K562 (cell line): ENCODE results near the gene AGO4. TPM values are rescaled to one million over a fixed set of nuclear protein-coding genes. Genes with fewer than 3 reads are reported as not detected.

Experiments
- ATAC-seq: fragments of 200-7000 bp; cut with Tn5 transposase; 3 replicates; pipeline ENCODE4 v1.9.1; 2020; ENCODE audit warnings: moderate library complexity
- BruUV-seq: library from RNA; stranded (reverse); fragments of 400-500 nt; replicated peaks from 2 replicates; lab custom pipeline; 2021; lab: Mats Ljungman, UMichigan
- CTCF ChIA-PET: fragments of 300-600 bp; formaldehyde crosslinking; extraction: SDS; loops from one replicate; lab custom pipeline; 2021; ENCODE audit warnings: low intra/inter-chr PET ratio; lab: Yijun Ruan, JAX
- POLR2A ChIA-PET: fragments of 300-600, 350-650 bp; sonication (Branson Sonifier 250); formaldehyde crosslinking; extraction: SDS; loops from one replicate; lab custom pipeline; 2021; ENCODE audit warnings: antibody characterized with exemption, inconsistent platforms; lab: Yijun Ruan, JAX
- DNase-seq, 4 experiments: peaks; one replicate each; pipeline versions ENCODE4 v3.0.0 to v3.0.0-alpha.2; 2011 to 2018; ENCODE audit warnings: low spot score in 3 of 4, mixed read lengths in 3 of 4; ENCODE audit errors: extremely low read depth in 1 of 4
- FAIRE-seq: peaks from 2 replicates; lab custom pipeline; 2011; peaks lifted over from hg19 to GRCh38; lab: Jason Lieb, UNC
- H2AFZ ChIP-seq: 2 replicates; pipeline ENCODE4 v1.6.0; 2011; ENCODE audit warnings: low read depth, low read length, control low read depth, inconsistent platforms
- H3K27ac ChIP-seq: fragments of 200-600 bp; 3 replicates; pipeline ENCODE4 v1.8.0; 2011; ENCODE audit warnings: low read depth, mild to moderate bottlenecking, control low read depth, inconsistent platforms, low read length, moderate library complexity, mixed read lengths; ENCODE audit errors: extremely low read depth
- H3K27me3 ChIP-seq, 2 experiments: fragments of 300-600 bp in 1 of 2; 2 replicates in 1 of 2; 3 replicates in 1 of 2; pipeline versions ENCODE4 v1.6.0 to v1.8.0; 2011; ENCODE audit warnings: inconsistent platforms in 2 of 2, low read length in 2 of 2, mild to moderate bottlenecking in 1 of 2, mixed read lengths in 1 of 2, moderate library complexity in 1 of 2; ENCODE audit not compliant: control insufficient read depth in 2 of 2, insufficient read depth in 2 of 2
- H3K36me3 ChIP-seq: fragments of 300-600 bp; 3 replicates; pipeline ENCODE4 v1.8.0; 2011; ENCODE audit warnings: mild to moderate bottlenecking, low read length, inconsistent platforms; ENCODE audit not compliant: control insufficient read depth, insufficient read depth
- H3K4me1 ChIP-seq, 2 experiments: fragments of 200-600 bp in 1 of 2; replicated peaks in 1 of 2; 2 replicates in 1 of 2; 3 replicates in 1 of 2; pipeline versions ENCODE4 v1.5.1 to v1.8.0; 2011; ENCODE audit warnings: inconsistent platforms in 2 of 2, low read length in 2 of 2, mild to moderate bottlenecking in 1 of 2, mixed read lengths in 1 of 2, moderate library complexity in 1 of 2; ENCODE audit not compliant: control insufficient read depth in 2 of 2, insufficient read depth in 2 of 2
- H3K4me2 ChIP-seq: 2 replicates; pipeline ENCODE4 v1.6.1; 2011; ENCODE audit warnings: low read length, control low read depth, inconsistent platforms, mixed read lengths; ENCODE audit not compliant: insufficient read depth
- H3K4me3 ChIP-seq: fragments of 200-600 bp; sonication (generic), shearing (Covaris generic); 2 replicates; pipeline ENCODE4 v1.5.1; 2016; ENCODE audit warnings: control low read depth, inconsistent platforms
- H3K79me2 ChIP-seq: fragments of 200-600 bp; 3 replicates; pipeline ENCODE4 v1.8.0; 2011; ENCODE audit warnings: low read length, inconsistent platforms; ENCODE audit not compliant: control insufficient read depth, insufficient read depth
- H3K9ac ChIP-seq, 2 experiments: 2 replicates each; pipeline versions ENCODE4 v1.6.0 to v1.6.1; 2011; ENCODE audit warnings: low read depth in 2 of 2, low read length in 2 of 2, control low read depth in 1 of 2, inconsistent platforms in 1 of 2, mild to moderate bottlenecking in 1 of 2, mixed read lengths in 1 of 2; ENCODE audit not compliant: insufficient read depth in 1 of 2
- H3K9me1 ChIP-seq: one replicate; pipeline ENCODE4 v1.6.0; 2011; ENCODE audit warnings: inconsistent platforms, mild to moderate bottlenecking, low read length, moderate library complexity; ENCODE audit not compliant: control insufficient read depth, insufficient read depth
- H3K9me3 ChIP-seq: replicated peaks from 2 replicates; pipeline ENCODE4 v1.5.1; 2011; ENCODE audit warnings: low read depth, low read length, inconsistent platforms; ENCODE audit not compliant: control insufficient read depth, insufficient read depth
- H4K20me1 ChIP-seq: replicated peaks from 2 replicates; pipeline ENCODE4 v1.6.1; 2011; ENCODE audit warnings: low read length, inconsistent platforms, mixed read lengths; ENCODE audit not compliant: control insufficient read depth, insufficient read depth
- CAMTA2 ChIP-seq: fragments of 250-450 bp; sonication (Bioruptor Pico); conservative IDR thresholded peaks from 2 replicates; pipeline ENCODE4 v1.5.1; 2022
- GTF2B ChIP-seq: IDR thresholded peaks from 2 replicates; pipeline ENCODE4 v1.6.1; 2011; ENCODE audit not compliant: insufficient read length; ENCODE audit errors: extremely low read depth
- POLR2G ChIP-seq: fragments of 200-400 bp; formaldehyde crosslinking; IDR thresholded peaks from 2 replicates; pipeline ENCODE4 v1.6.1; 2017; ENCODE audit warnings: low read depth, mild to moderate bottlenecking, antibody characterized with exemption, low read length, moderate library complexity
- RBFOX2 ChIP-seq: fragments of 200-400 bp; formaldehyde crosslinking; IDR thresholded peaks from 2 replicates; pipeline ENCODE4 v1.6.1; 2017; ENCODE audit warnings: low read depth, mild to moderate bottlenecking, low read length, moderate library complexity
- TSHZ1 ChIP-seq: fragments of 250-450 bp; sonication (Bioruptor Pico); IDR thresholded peaks from 2 replicates; pipeline ENCODE4 v1.4.0; 2020; ENCODE audit warnings: mild to moderate bottlenecking, moderate library complexity
- WGBS: fragments of 100-300 bp; shearing (Covaris generic); methylation state at CpG from one replicate; pipeline ENCODE4 v1.1.6; 2016; ENCODE audit warnings: low coverage, mixed read lengths; ENCODE audit not compliant: insufficient coverage; ENCODE audit errors: missing lambda C conversion rate; 5-methylcytosine and 5-hydroxymethylcytosine counted together
- in situ Hi-C: fragments of 300-500 bp; cut with MboI; formaldehyde crosslinking; loops from 4 replicates; pipeline ENCODE4 v1.15.0; 2018; ENCODE audit warnings: inconsistent platforms, mixed read lengths
- intact Hi-C: fragments of 100-400 bp; cut with micrococcal nuclease; formaldehyde crosslinking; loops from 2 replicates; pipeline ENCODE4 v1.14.2; 2022
- polyA plus RNA-seq, 8 experiments: library from polyadenylated mRNA; depleted of rRNA in 4 of 8; stranded (reverse) in 5 of 8; unstranded in 3 of 8; fragments of >200 nt; fragmentation: Nextera tagmentation in 2 of 8; fragmentation: Illumina TruSeq in 1 of 8; extraction: Ambion mirVana in 2 of 8; extraction: Trizol in 1 of 8; gene quantifications; 2 replicates each; pipeline versions ENCODE4 v1.2.1 to v1.2.3, GENCODE V29; 2011 to 2014; ENCODE audit warnings: inconsistent platforms in 1 of 8, missing spikeins in 1 of 8
- total RNA-seq, 7 experiments: library from RNA; depleted of rRNA in 6 of 7; stranded (reverse); fragments of >200 nt in 6 of 7; fragmentation: Illumina TruSeq in 2 of 7; extraction: Trizol in 2 of 7; gene quantifications; 2 replicates each; pipeline versions ENCODE4 v1.2.1 to v1.2.3, GENCODE V29; 2011 to 2021; ENCODE audit warnings: low replicate concordance in 1 of 7

The AGO4 gene
- total and polyA plus RNA-seq, 9 of the 15 experiments (the other 6 are each of a cell fraction or from before 2014, with no cell fraction given) = 1.3 to 10.5 (median 6.5) TPM

DNA sequence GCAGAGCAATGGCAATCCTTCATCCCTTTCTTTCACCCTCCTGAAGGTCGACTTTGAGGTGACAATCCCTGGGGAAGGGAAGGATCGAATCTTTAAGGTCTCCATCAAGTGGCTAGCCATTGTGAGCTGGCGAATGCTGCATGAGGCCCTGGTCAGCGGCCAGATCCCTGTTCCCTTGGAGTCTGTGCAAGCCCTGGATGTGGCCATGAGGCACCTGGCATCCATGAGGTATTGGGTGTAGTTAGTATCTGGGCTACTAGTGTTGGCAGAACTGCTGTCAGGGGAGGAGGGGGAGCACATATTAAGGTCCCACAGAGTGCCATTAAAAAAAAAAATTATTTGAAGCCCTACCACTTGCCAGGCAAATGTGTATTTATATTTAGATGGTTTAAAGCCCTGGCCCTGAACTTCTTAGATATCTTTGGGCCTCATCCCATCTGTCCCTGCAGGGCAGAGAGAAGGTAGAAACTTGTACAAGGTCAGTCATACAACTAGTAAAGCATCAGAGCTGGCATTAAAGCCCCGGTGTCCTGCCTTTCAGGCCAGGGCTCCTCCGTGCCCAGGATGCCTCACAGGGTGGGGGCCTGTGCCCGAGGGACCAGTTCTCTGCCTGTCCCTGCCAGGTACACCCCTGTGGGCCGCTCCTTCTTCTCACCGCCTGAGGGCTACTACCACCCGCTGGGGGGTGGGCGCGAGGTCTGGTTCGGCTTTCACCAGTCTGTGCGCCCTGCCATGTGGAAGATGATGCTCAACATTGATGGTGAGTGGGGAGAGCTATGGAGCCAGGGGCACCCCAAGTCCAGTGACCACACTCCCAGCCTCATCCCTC is 85.4 kb downstream of the AGO4 start:
- ATAC-seq = no peak
- no peak overlapping the region for H3K27ac ChIP-seq
- no peaks in the 10 kb centered on the region for H3K27me3 ChIP-seq
- peaks cover 12 to 13% of the 10 kb centered on the region in 2 experiments; a peak in 4 of 5 replicates for H3K4me1 ChIP-seq
- in situ Hi-C loops (no loop called here), intact Hi-C loops (no loop called here)
- no peak overlapping the region for H2AFZ ChIP-seq
- POLR2A ChIA-PET = interaction anchor here (0.6 to 1.8 kb wide), 4 partner anchors 12 to 255 kb away, joined by 3 to 5 read pairs (median 4); no protein-coding TSS in a partner anchor
- H3K9me1 ChIP-seq = no peaks in the 10 kb centered on the region
- H3K36me3 ChIP-seq = peaks cover 91% of the 10 kb centered on the region
- no peak for FAIRE-seq
- H3K4me3 ChIP-seq = no peak overlapping the region
- no peak overlapping the region for H3K4me2 ChIP-seq
- TF ChIP-seq TSHZ1 (no peak), CAMTA2 (CRISPR knock-in tag) (no peak), GTF2B (no peak), POLR2G (peak; percentile 51; the same call in 1 of the 2 replicates), RBFOX2 (0 out of 2 replicates have a peak, but pooled peaks have one; percentile 23)
- no TSS peak for BruUV-seq
- H3K79me2 ChIP-seq = peaks cover 20% of the 10 kb centered on the region
- WGBS = 91% methylated on average over 14 of the region's 14 CpGs
- CTCF ChIA-PET = interaction anchor here (0.6 kb wide), 1 partner anchor 172 kb away, joined by 3 read pairs; no protein-coding TSS in a partner anchor
- H4K20me1 ChIP-seq = peaks cover 24% of the 10 kb centered on the region
- no peaks in the 10 kb centered on the region for H3K9me3 ChIP-seq
- no peak for DNase-seq
- H3K9ac ChIP-seq = no peak overlapping the region; a peak in 1 of 4 replicates
